ENCODE results near the gene PTGES2. TPM values are rescaled to one million over a fixed set of nuclear protein-coding genes. Genes with fewer than 3 reads are reported as not detected.

PTGES2 gene
- polyA plus RNA-seq, 1 experiment: 91.9 TPM

- POLR2A ChIA-PET: no interaction called here
- no peak for TF ChIP-seq CTCF (IDR thresholded peaks at IDR 0.05; ENCODE audit: insufficient read depth, low read depth, low read length)
- peaks cover under 1% of the 10 kb centered on the region for H3K27me3 ChIP-seq (ENCODE audit: control insufficient read depth, insufficient read depth, low read length)
- H3K36me3 ChIP-seq (ENCODE audit: control insufficient read depth, insufficient read depth, low read length): no peaks in the 10 kb centered on the region
- DNase-seq (ENCODE audit: low read depth): no peak
- no peak overlapping the region for H3K4me3 ChIP-seq (ENCODE audit: low read depth, low read length)
- CTCF ChIA-PET: no interaction called here
These were observed 26.6 kb upstream of the PTGES2 start for GRCh38 chr9:128153947-128154695.

- Histone ChIP-seq H3K27me3 (ENCODE audit: control insufficient read depth, insufficient read depth, low read length) (peaks cover 1% of the 10 kb centered on the region), H3K36me3 (ENCODE audit: control insufficient read depth, insufficient read depth, low read length) (no peaks in the 10 kb centered on the region), H3K4me3 (ENCODE audit: low read depth, low read length) (no peak overlapping the region)
- ChIA-PET POLR2A (no interaction called here), CTCF (interaction anchor here (1.8 kb wide), 1 partner anchor 28 kb away, joined by 5 read pairs; no protein-coding TSS in a partner anchor)
- no peak for DNase-seq (ENCODE audit: low read depth)
- TF ChIP-seq CTCF (IDR thresholded peaks at IDR 0.05; ENCODE audit: insufficient read depth, low read depth, low read length): no peak
These were observed 25.8 kb upstream of the PTGES2 start for GRCh38 chr9:128153060-128153946.

GRCh38 chr9:128152133-128153059 lies 24.9 kb upstream of the PTGES2 start:
- POLR2A ChIA-PET: no interaction called here
- Histone ChIP-seq H3K27me3 (ENCODE audit: control insufficient read depth, insufficient read depth, low read length) (peaks cover 1% of the 10 kb centered on the region), H3K4me3 (ENCODE audit: low read depth, low read length) (no peak overlapping the region), H3K36me3 (ENCODE audit: control insufficient read depth, insufficient read depth, low read length) (no peaks in the 10 kb centered on the region)
- CTCF ChIA-PET: interaction anchor here (1.8 kb wide), 1 partner anchor 27 kb away, joined by 5 read pairs; no protein-coding TSS in a partner anchor
- no peak for DNase-seq (ENCODE audit: low read depth)
- no peak for TF ChIP-seq CTCF (IDR thresholded peaks at IDR 0.05; ENCODE audit: insufficient read depth, low read depth, low read length)

GRCh38 chr9:128151309-128152132 lies 24.0 kb upstream of the PTGES2 start:
- no peaks in the 10 kb centered on the region for H3K36me3 ChIP-seq (ENCODE audit: control insufficient read depth, insufficient read depth, low read length)
- no peak overlapping the region for H3K4me3 ChIP-seq (ENCODE audit: low read depth, low read length)
- peaks cover 1% of the 10 kb centered on the region for H3K27me3 ChIP-seq (ENCODE audit: control insufficient read depth, insufficient read depth, low read length)
- TF ChIP-seq CTCF (IDR thresholded peaks at IDR 0.05; ENCODE audit: insufficient read depth, low read depth, low read length): no peak
- POLR2A ChIA-PET: no interaction called here
- CTCF ChIA-PET: interaction anchor here (0.7 to 1.8 kb wide), 2 partner anchors 26 to 27 kb away, joined by 3 to 5 read pairs; no protein-coding TSS in a partner anchor
- DNase-seq (ENCODE audit: low read depth): no peak
